K562 (cell line): ENCODE results near the gene CXCL13. TPM values are rescaled to one million over a fixed set of nuclear protein-coding genes. Genes with fewer than 3 reads are reported as not detected.

Experiments
- ATAC-seq: fragments of 200-7000 bp; cut with Tn5 transposase; 3 replicates; pipeline ENCODE4 v1.9.1; 2020; ENCODE audit warnings: moderate library complexity
- BruUV-seq: library from RNA; stranded (reverse); fragments of 400-500 nt; replicated peaks from 2 replicates; lab custom pipeline; 2021; lab: Mats Ljungman, UMichigan
- CTCF ChIA-PET: fragments of 300-600 bp; formaldehyde crosslinking; extraction: SDS; loops from one replicate; lab custom pipeline; 2021; ENCODE audit warnings: low intra/inter-chr PET ratio; lab: Yijun Ruan, JAX
- POLR2A ChIA-PET: fragments of 300-600, 350-650 bp; sonication (Branson Sonifier 250); formaldehyde crosslinking; extraction: SDS; loops from one replicate; lab custom pipeline; 2021; ENCODE audit warnings: antibody characterized with exemption, inconsistent platforms; lab: Yijun Ruan, JAX
- DNase-seq, 4 experiments: peaks; one replicate each; pipeline versions ENCODE4 v3.0.0 to v3.0.0-alpha.2; 2011 to 2018; ENCODE audit warnings: low spot score in 3 of 4, mixed read lengths in 3 of 4; ENCODE audit errors: extremely low read depth in 1 of 4
- FAIRE-seq: peaks from 2 replicates; lab custom pipeline; 2011; peaks lifted over from hg19 to GRCh38; lab: Jason Lieb, UNC
- H2AFZ ChIP-seq: 2 replicates; pipeline ENCODE4 v1.6.0; 2011; ENCODE audit warnings: low read depth, low read length, control low read depth, inconsistent platforms
- H3K27ac ChIP-seq: fragments of 200-600 bp; 3 replicates; pipeline ENCODE4 v1.8.0; 2011; ENCODE audit warnings: low read depth, mild to moderate bottlenecking, control low read depth, inconsistent platforms, low read length, moderate library complexity, mixed read lengths; ENCODE audit errors: extremely low read depth
- H3K27me3 ChIP-seq, 2 experiments: fragments of 300-600 bp in 1 of 2; 2 replicates in 1 of 2; 3 replicates in 1 of 2; pipeline versions ENCODE4 v1.6.0 to v1.8.0; 2011; ENCODE audit warnings: inconsistent platforms in 2 of 2, low read length in 2 of 2, mild to moderate bottlenecking in 1 of 2, mixed read lengths in 1 of 2, moderate library complexity in 1 of 2; ENCODE audit not compliant: control insufficient read depth in 2 of 2, insufficient read depth in 2 of 2
- H3K36me3 ChIP-seq: fragments of 300-600 bp; 3 replicates; pipeline ENCODE4 v1.8.0; 2011; ENCODE audit warnings: mild to moderate bottlenecking, low read length, inconsistent platforms; ENCODE audit not compliant: control insufficient read depth, insufficient read depth
- H3K4me1 ChIP-seq, 2 experiments: fragments of 200-600 bp in 1 of 2; replicated peaks in 1 of 2; 2 replicates in 1 of 2; 3 replicates in 1 of 2; pipeline versions ENCODE4 v1.5.1 to v1.8.0; 2011; ENCODE audit warnings: inconsistent platforms in 2 of 2, low read length in 2 of 2, mild to moderate bottlenecking in 1 of 2, mixed read lengths in 1 of 2, moderate library complexity in 1 of 2; ENCODE audit not compliant: control insufficient read depth in 2 of 2, insufficient read depth in 2 of 2
- H3K4me2 ChIP-seq: 2 replicates; pipeline ENCODE4 v1.6.1; 2011; ENCODE audit warnings: low read length, control low read depth, inconsistent platforms, mixed read lengths; ENCODE audit not compliant: insufficient read depth
- H3K4me3 ChIP-seq: fragments of 200-600 bp; sonication (generic), shearing (Covaris generic); 2 replicates; pipeline ENCODE4 v1.5.1; 2016; ENCODE audit warnings: control low read depth, inconsistent platforms
- H3K79me2 ChIP-seq: fragments of 200-600 bp; 3 replicates; pipeline ENCODE4 v1.8.0; 2011; ENCODE audit warnings: low read length, inconsistent platforms; ENCODE audit not compliant: control insufficient read depth, insufficient read depth
- H3K9ac ChIP-seq, 2 experiments: 2 replicates each; pipeline versions ENCODE4 v1.6.0 to v1.6.1; 2011; ENCODE audit warnings: low read depth in 2 of 2, low read length in 2 of 2, control low read depth in 1 of 2, inconsistent platforms in 1 of 2, mild to moderate bottlenecking in 1 of 2, mixed read lengths in 1 of 2; ENCODE audit not compliant: insufficient read depth in 1 of 2
- H3K9me1 ChIP-seq: one replicate; pipeline ENCODE4 v1.6.0; 2011; ENCODE audit warnings: inconsistent platforms, mild to moderate bottlenecking, low read length, moderate library complexity; ENCODE audit not compliant: control insufficient read depth, insufficient read depth
- H3K9me3 ChIP-seq: replicated peaks from 2 replicates; pipeline ENCODE4 v1.5.1; 2011; ENCODE audit warnings: low read depth, low read length, inconsistent platforms; ENCODE audit not compliant: control insufficient read depth, insufficient read depth
- H4K20me1 ChIP-seq: replicated peaks from 2 replicates; pipeline ENCODE4 v1.6.1; 2011; ENCODE audit warnings: low read length, inconsistent platforms, mixed read lengths; ENCODE audit not compliant: control insufficient read depth, insufficient read depth
- CC2D1A ChIP-seq: fragments of 450-650 bp; IDR thresholded peaks from 2 replicates; pipeline ENCODE4 v1.6.1; 2017; ENCODE audit warnings: mild to moderate bottlenecking
- MTF1 ChIP-seq: fragments of 250-450 bp; sonication (Bioruptor Pico); IDR thresholded peaks from 2 replicates; pipeline ENCODE4 v1.9.0; 2021; ENCODE audit warnings: moderate library complexity, mild to moderate bottlenecking, inconsistent platforms, borderline replicate concordance
- NR4A1 ChIP-seq, 2 experiments: fragments of 250-450 bp in 1 of 2; fragments of 450-650 bp in 1 of 2; sonication (Bioruptor Pico) in 1 of 2; IDR thresholded peaks; 2 replicates each; pipeline versions ENCODE4 v1.4.0 to v1.6.1; 2016 to 2020; ENCODE audit warnings: mild to moderate bottlenecking in 2 of 2, missing compliant biosample characterization in 1 of 2, missing genetic modification characterization in 1 of 2, moderate library complexity in 1 of 2
- SMARCC2 ChIP-seq: fragments of 450-650 bp; IDR thresholded peaks from 2 replicates; pipeline ENCODE4 v1.6.1; 2017; ENCODE audit warnings: antibody characterized with exemption, moderate library complexity, mild to moderate bottlenecking, low read depth
- SRSF7 ChIP-seq: fragments of 200-400 bp; formaldehyde crosslinking; optimal IDR thresholded peaks from 2 replicates; pipeline ENCODE3; 2017; ENCODE audit warnings: mild to moderate bottlenecking, low read depth, low read length
- STAG1 ChIP-seq: sonication (generic); formaldehyde crosslinking; IDR thresholded peaks from 2 replicates; pipeline ENCODE4 v1.5.0; 2020; ENCODE audit warnings: missing genetic modification reagents, borderline replicate concordance
- TEAD1 ChIP-seq, 2 experiments: fragments of 450-650 bp in 1 of 2; sonication (generic) in 1 of 2; formaldehyde crosslinking; IDR thresholded peaks; 2 replicates each; pipeline versions ENCODE4 v1.4.0 to v1.8.0; 2020 to 2022; ENCODE audit warnings: mild to moderate bottlenecking in 2 of 2, missing genetic modification reagents in 1 of 2
- ZBTB7A ChIP-seq: IDR thresholded peaks from 2 replicates; pipeline ENCODE4 v1.6.1; 2011; ENCODE audit warnings: low read depth, mild to moderate bottlenecking, low read length, moderate library complexity, borderline replicate concordance; ENCODE audit not compliant: control insufficient read depth
- ZC3H8 ChIP-seq: fragments of 450-650 bp; IDR thresholded peaks from 2 replicates; pipeline ENCODE4 v1.6.1; 2017
- ZFP1 ChIP-seq: fragments of 450-650 bp; formaldehyde crosslinking; IDR thresholded peaks from 2 replicates; pipeline ENCODE4 v1.4.0; 2020; ENCODE audit warnings: mild to moderate bottlenecking, mixed read lengths
- ZKSCAN1 ChIP-seq: fragments of 150-350 bp; IDR thresholded peaks from 2 replicates; pipeline ENCODE4 v1.6.1; 2016; ENCODE audit warnings: low read depth, low read length
- ZNF175 ChIP-seq: fragments of 200-800 bp; sonication (Bioruptor generic); IDR thresholded peaks from 2 replicates; pipeline ENCODE4 v1.6.1; 2016; ENCODE audit warnings: low read depth, mild to moderate bottlenecking, missing genetic modification characterization, missing compliant biosample characterization
- ZNF23 ChIP-seq: fragments of 250-450 bp; sonication (Bioruptor Pico); IDR thresholded peaks from 2 replicates; pipeline ENCODE4 v1.4.0; 2020; ENCODE audit warnings: mild to moderate bottlenecking
- ZNF561 ChIP-seq: fragments of 450-650 bp; formaldehyde crosslinking; conservative IDR thresholded peaks from 2 replicates; pipeline ENCODE4 v1.4.0; 2020; ENCODE audit warnings: mild to moderate bottlenecking, moderate library complexity
- in situ Hi-C: fragments of 300-500 bp; cut with MboI; formaldehyde crosslinking; loops from 4 replicates; pipeline ENCODE4 v1.15.0; 2018; ENCODE audit warnings: inconsistent platforms, mixed read lengths
- intact Hi-C: fragments of 100-400 bp; cut with micrococcal nuclease; formaldehyde crosslinking; loops from 2 replicates; pipeline ENCODE4 v1.14.2; 2022
- polyA plus RNA-seq, 8 experiments: library from polyadenylated mRNA; depleted of rRNA in 4 of 8; stranded (reverse) in 5 of 8; unstranded in 3 of 8; fragments of >200 nt; fragmentation: Nextera tagmentation in 2 of 8; fragmentation: Illumina TruSeq in 1 of 8; extraction: Ambion mirVana in 2 of 8; extraction: Trizol in 1 of 8; gene quantifications; 2 replicates each; pipeline versions ENCODE4 v1.2.1 to v1.2.3, GENCODE V29; 2011 to 2014; ENCODE audit warnings: inconsistent platforms in 1 of 8, missing spikeins in 1 of 8
- total RNA-seq, 7 experiments: library from RNA; depleted of rRNA in 6 of 7; stranded (reverse); fragments of >200 nt in 6 of 7; fragmentation: Illumina TruSeq in 2 of 7; extraction: Trizol in 2 of 7; gene quantifications; 2 replicates each; pipeline versions ENCODE4 v1.2.1 to v1.2.3, GENCODE V29; 2011 to 2021; ENCODE audit warnings: low replicate concordance in 1 of 7
- TF ChIP-seq, protein P1 (sequence below): fragments of 450-650 bp; formaldehyde crosslinking; IDR thresholded peaks from 2 replicates; pipeline ENCODE4 v1.4.0; 2022; ENCODE audit warnings: mild to moderate bottlenecking, moderate library complexity
- TF ChIP-seq, protein P2 (sequence below): fragments of 250-450 bp; sonication (Bioruptor Pico); IDR thresholded peaks from 2 replicates; pipeline ENCODE4 v1.8.0; 2021; ENCODE audit warnings: moderate library complexity, mild to moderate bottlenecking, inconsistent platforms
- TF ChIP-seq, protein P3 (sequence below): IDR thresholded peaks from 2 replicates; pipeline ENCODE4 v1.6.1; 2016; ENCODE audit warnings: missing genetic modification characterization, missing compliant biosample characterization

Gene CXCL13
- total and polyA plus RNA-seq, 9 of the 15 experiments (the other 6 are each of a cell fraction or from before 2014, with no cell fraction given) = not detected

DNA sequence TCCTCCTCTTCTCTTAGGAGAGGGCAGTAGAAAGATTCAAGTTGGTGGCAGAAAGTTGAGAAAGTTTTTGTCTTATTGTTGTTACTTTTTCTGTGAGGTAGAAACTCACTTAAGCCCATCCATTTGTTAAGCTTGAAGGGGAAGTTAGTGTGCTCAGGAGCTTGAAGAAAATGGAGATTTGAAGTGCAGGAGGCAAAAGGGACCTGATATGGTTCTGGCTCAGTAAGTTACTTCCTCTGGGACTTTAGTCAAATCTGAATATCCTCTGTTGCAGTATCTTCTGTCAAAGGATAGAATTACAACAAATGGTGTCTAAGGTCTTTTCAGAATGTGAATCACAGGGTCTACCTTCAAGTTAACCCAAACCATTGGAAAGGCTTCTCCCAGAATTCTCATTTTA, 46.2 kb downstream of the CXCL13 start:
- H2AFZ ChIP-seq = no peak overlapping the region
- H3K27me3 ChIP-seq = no peaks in the 10 kb centered on the region; a peak in 1 of 5 replicates
- DNase-seq (no peak), ATAC-seq (no peak), FAIRE-seq (no peak)
- H3K27ac ChIP-seq = no peak overlapping the region
- no peak overlapping the region for H3K4me3 ChIP-seq
- no peaks in the 10 kb centered on the region for H4K20me1 ChIP-seq
- no peak overlapping the region for H3K9ac ChIP-seq
- intact Hi-C loops = no loop called here
- no peak overlapping the region for H3K4me2 ChIP-seq
- POLR2A ChIA-PET = interaction anchor here (0.6 kb wide), 1 partner anchor 11 kb away, joined by 3 read pairs; no protein-coding TSS in a partner anchor
- CTCF ChIA-PET = no interaction called here
- in situ Hi-C loops = no loop called here
- no peaks in the 10 kb centered on the region for H3K9me3 ChIP-seq
- H3K9me1 ChIP-seq = no peaks in the 10 kb centered on the region
- BruUV-seq = no TSS peak
- no peaks in the 10 kb centered on the region for H3K36me3 ChIP-seq
- no peaks in the 10 kb centered on the region for H3K4me1 ChIP-seq
- no peaks in the 10 kb centered on the region for H3K79me2 ChIP-seq
- TF ChIP-seq ZNF175 (CRISPR knock-in tag) = no peak
- TF ChIP-seq SRSF7 = no peak
- no peak for TF ChIP-seq MTF1
- TF ChIP-seq, protein P1, sequence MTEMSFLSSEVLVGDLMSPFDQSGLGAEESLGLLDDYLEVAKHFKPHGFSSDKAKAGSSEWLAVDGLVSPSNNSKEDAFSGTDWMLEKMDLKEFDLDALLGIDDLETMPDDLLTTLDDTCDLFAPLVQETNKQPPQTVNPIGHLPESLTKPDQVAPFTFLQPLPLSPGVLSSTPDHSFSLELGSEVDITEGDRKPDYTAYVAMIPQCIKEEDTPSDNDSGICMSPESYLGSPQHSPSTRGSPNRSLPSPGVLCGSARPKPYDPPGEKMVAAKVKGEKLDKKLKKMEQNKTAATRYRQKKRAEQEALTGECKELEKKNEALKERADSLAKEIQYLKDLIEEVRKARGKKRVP (CRISPR knock-in tag) = no peak
- TF ChIP-seq STAG1 (CRISPR knock-in tag) = no peak
- no peak for TF ChIP-seq ZNF561 (CRISPR knock-in tag)
- TF ChIP-seq CC2D1A = no peak
- no peak for TF ChIP-seq ZFP1 (CRISPR knock-in tag)
- TF ChIP-seq NR4A1 (CRISPR knock-in tag; IDR thresholded peaks at IDR 0.05) = no peak
- no peak for TF ChIP-seq NR4A1 (tag; IDR thresholded peaks at IDR 0.05)
- TF ChIP-seq, protein P2, sequence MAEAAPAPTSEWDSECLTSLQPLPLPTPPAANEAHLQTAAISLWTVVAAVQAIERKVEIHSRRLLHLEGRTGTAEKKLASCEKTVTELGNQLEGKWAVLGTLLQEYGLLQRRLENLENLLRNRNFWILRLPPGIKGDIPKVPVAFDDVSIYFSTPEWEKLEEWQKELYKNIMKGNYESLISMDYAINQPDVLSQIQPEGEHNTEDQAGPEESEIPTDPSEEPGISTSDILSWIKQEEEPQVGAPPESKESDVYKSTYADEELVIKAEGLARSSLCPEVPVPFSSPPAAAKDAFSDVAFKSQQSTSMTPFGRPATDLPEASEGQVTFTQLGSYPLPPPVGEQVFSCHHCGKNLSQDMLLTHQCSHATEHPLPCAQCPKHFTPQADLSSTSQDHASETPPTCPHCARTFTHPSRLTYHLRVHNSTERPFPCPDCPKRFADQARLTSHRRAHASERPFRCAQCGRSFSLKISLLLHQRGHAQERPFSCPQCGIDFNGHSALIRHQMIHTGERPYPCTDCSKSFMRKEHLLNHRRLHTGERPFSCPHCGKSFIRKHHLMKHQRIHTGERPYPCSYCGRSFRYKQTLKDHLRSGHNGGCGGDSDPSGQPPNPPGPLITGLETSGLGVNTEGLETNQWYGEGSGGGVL = no peak
- no peak for TF ChIP-seq SMARCC2
- no peak for TF ChIP-seq TEAD1 (CRISPR knock-in tag; IDR thresholded peaks at IDR 0.05)
- TF ChIP-seq ZNF23 (CRISPR knock-in tag) = no peak
- no peak for TF ChIP-seq ZBTB7A
- TF ChIP-seq, protein P3, sequence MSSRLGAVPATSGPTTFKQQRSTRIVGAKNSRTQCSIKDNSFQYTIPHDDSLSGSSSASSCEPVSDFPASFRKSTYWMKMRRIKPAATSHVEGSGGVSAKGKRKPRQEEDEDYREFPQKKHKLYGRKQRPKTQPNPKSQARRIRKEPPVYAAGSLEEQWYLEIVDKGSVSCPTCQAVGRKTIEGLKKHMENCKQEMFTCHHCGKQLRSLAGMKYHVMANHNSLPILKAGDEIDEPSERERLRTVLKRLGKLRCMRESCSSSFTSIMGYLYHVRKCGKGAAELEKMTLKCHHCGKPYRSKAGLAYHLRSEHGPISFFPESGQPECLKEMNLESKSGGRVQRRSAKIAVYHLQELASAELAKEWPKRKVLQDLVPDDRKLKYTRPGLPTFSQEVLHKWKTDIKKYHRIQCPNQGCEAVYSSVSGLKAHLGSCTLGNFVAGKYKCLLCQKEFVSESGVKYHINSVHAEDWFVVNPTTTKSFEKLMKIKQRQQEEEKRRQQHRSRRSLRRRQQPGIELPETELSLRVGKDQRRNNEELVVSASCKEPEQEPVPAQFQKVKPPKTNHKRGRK = no peak
- no peak for TF ChIP-seq ZC3H8
- TF ChIP-seq ZKSCAN1 = no peak
